ENCODE data around the gene COX6B2.

COX6B2 gene

DNA sequence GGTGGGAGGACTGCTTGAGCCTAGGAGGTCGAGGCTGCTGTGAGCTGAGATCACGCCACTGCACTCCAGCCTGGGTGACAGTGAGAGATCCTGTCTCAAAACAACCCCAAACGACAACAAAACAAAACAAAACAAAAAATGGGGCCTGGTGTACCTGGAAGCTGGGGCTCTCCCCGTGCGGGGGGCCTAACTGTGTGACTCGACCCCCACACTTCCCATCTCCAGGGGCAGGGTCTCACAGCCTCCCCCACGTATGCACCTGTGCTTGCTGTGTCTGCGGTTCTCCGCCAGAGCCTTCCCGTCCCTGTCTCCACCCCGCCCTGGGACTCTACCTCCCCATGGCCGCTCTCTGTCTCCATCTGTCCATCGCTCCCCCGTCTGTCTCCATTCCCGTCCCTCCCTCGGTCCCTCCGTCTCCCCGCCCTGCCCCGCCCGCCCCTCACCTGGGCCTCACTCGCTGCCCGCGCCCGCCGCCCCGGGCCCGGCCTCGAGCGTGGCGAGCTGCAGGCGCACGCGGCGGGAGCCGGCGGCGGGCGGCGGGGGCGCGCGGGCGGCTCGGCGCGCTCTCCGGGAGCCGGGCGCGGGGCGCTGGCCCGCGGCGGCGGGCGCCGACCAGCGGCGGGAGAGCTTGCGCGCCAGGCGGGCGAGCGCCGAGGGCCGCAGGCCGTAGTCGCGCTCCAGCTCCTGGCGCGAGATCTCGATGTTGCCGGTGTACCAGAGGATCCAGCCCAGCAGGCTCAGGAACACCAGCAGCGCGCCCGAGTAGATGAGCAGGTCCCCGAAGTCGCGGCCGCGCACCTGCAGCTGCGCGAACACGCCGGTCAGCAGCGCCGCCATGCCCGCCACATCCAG is 29.0 kb upstream of the COX6B2 start:
- no peak for DNase-seq

DNA sequence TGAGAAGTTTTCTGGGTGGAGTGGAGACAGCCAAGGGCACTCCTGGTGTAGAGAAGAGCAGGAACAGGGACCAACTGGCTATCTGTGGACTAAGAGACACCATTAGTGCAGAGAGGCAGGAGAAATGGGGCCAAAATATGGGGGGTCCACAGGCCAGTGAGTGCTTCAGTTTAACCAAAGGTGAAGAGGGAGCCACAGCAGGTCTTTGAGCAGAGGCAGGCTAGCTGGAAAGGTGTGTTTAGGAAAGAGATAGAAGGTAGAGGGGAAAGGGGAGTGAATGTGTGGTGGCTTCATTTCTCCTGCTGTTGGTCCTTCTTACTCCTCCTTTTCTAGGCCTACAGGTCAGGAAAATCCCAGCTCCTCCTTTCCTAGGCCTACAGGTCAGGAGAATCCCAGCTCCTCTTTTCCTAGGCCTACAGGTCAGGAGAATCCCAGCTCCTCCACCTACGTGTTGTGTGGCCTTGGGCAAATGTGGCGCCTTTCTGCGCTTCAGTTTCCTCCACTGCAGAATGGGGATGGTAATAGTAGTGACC is 28.1 kb upstream of the COX6B2 start:
- DNase-seq, result no peak

DNA sequence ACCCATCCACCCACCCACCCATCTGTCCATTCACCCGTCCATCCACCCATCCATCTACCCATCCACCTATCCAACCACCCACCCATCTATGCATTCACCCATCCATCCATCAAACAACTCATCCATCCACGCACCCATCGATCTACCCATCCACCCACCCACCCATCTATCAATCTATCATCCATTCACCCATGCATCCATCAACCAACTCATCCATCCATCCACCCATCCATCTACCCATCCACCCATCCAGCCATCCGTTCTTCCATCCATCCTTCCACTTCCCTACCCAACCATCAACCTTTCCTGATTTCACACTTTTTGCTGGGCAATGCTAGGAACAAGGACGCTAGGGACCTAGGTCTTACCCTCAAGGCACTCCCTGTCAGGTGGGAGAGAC is 27.5 kb upstream of the COX6B2 start:
- no peak for DNase-seq

DNA sequence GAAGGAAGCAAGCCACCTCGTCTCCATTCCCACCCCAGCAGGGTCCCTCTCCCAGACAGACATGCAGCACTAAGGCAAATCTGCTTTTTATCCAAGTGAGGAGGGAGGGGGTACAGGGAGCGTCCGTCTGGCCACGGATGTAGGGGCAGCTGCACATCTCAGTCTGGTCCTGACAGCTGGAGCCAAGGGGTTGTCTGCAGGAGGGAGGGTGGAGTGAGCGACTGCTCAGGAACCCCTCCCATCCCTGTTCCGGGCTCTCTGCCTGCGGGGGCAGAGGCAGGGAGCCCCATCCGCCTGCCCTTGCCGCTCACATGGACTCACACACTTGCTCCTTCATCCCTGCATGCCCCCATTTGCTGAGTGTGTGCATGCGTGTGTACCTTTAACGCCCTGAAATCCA is 24.7 kb upstream of the COX6B2 start:
- no peak for DNase-seq

DNA sequence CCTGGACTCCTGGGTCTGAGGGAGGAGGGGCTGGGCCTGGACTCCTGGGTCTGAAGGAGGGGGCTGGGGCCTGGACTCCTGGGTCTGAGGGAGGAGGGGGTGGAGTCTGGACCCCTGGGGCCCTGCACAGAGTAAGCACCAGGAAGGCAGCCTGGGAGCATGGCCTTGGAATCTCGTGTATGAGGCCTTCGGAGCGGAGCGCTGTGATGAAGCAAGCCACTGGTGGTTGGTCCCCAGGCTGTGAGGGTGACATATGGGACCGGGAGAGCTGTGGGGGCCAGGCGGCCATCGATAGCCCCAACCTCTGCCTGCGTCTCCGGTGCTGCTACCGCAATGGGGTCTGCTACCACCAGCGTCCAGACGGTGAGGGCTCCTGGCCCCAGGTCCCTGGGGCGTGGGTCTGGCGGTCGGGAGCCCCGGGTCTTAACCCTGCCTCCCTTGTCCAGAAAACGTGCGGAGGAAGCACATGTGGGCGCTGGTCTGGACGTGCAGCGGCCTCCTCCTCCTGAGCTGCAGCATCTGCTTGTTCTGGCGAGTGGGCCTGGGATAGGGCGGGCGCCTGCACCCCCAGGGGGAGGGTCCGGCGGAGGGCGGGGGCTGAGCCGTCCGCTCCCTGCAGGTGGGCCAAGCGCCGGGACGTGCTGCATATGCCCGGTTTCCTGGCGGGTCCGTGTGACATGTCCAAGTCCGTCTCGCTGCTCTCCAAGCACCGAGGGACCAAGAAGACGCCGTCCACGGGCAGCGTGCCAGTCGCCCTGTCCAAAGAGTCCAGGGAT is 23.0 kb upstream of the COX6B2 start:
- no peak for DNase-seq

DNA sequence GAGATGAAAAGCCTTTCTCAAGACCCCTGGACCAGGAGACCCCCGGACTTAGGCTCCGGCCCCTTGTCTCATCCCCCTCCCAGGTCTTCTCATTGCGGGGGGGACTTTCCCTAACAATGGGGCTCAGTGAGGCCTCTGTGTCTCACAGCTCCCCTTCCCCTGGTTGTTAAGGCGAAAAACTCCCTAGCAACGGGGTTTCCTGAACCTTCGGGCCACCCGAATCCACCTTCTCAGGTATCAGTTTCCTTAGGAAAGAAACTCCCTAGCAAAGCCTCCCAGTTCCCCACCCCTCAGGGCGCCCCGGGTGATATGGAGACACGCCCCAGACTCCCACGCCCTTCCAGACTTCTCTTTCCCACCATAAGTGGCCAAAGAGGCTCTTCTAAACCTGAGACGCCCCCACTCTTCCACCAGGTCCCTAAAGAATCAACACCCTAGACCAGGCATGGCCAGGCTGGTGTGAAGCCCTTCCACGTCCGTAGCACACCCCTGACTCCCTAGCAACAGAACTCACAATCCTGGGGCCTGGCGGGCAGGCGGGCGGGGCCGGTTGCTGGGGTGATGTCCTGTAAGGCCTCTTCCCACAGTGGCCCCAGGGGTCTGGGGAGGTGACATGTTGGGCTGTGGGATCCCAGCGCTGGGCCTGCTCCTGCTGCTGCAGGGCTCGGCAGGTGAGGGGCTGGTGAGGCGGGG is 21.9 kb upstream of the COX6B2 start, which contains the start of gene TMEM190:
TMEM190 (plus strand) TSS at position 586 of the 693 bp plus-strand sequence; CDS start at position 614, 28 bp downstream.
- DNase-seq, result no peak

DNA sequence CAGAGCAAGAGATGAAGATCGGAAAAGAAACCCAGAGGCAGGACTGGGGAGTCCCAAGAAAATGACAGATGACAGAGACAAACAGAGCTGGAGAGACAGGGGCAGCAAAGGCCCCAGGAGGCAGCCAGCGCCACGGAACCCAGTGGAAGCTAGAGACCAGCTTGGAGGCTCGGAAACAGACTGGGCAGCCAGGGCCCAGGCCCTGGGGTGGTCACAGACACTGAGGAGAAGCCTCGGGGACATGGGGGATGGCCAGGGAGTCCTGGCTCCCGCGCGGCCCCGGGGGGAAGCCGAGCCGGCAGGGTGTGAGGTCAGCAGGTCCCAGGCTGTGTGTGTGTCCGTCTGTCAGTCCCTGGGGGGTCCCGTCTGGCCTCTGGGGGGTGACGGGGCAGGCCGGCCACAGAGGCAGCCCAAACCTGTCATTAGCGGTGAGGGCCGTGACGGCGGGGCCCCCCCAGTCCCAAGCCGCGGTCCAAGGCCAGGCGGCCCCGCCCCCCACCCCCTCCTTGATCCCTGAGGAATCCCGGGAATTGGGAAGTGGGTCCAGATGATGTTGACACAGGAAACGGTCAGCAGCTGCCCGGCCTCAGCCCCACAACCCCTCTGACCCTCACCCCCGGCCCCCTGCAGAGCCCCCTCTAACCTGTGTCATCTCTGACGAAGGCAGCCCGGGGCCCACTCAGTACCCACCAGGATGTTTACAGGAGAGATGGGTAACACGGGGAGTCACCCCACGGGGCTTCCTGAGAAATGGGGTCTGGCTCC is 19.7 kb upstream of the COX6B2 start:
- no peak for DNase-seq

DNA sequence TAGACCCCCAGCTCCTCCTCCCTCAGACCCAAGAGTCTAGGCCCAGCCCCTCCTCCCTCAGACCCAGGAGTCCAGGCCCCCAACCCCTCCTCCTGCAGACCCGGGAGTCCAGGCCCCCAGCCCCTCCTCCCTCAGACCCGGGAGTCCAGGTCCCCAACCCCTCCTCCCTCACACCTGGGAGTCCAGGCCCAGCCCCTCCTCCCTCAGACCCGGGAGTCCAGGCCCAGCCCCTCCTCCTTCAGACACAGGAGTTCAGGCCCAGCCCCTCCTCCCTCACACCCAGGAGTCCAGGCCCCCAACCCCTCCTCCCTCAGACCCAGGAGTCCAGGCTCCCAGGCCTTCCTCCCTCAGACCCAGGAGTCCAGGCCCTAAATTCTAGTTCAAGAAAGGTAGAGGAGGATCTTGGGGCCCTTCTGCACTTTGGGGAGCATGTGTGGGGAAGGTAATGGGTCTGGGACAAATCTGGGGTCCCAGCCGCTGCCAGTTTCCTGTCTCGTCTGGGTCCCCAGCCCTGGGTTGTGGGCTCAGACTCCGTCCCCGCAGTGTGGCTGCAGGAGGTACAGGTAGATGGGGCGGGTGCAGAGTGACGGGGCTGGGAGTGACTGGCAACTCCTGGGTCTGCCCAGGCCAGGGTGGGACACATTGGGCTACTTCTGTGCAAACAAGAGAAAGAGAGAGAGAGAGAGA is 18.9 kb upstream of the COX6B2 start:
- no peak for DNase-seq

DNA sequence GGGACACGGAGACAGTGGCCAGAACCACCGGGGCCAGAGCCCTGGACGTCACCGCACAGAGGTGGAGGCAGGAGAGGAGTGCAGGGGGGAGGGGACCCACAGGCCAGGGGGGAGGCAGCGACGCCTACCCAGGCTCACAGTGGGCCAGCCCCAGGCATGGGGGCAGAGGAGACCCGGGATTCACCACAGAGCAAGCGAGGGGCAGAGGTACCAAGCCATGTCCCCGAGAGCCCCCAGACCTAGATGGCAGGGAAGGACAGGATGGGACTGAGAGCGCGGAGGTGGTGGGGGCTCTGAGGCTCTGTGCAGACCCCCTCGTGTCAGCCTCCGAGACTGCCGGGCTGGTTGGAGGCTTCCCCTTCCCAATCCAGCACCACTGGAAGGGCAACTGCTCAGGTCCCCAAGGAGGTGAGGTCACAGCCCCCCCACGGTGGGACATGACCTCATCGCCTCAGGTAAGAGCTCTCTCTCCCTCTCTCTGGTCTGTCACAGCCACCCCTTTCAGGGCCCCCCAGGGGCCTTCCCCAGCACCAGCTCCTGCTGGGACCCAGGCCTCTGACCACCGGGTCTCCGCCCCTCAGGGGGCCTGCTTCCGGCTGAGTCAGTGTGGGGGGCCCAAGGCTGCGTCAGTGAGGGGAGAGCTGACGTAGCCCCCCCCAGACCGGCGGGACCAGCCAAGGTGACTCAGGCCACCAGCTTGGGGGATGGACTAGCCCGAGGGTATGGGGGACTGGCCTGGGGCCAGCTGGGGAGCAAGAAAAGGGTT is 18.0 kb upstream of the COX6B2 start:
- no peak for DNase-seq

DNA sequence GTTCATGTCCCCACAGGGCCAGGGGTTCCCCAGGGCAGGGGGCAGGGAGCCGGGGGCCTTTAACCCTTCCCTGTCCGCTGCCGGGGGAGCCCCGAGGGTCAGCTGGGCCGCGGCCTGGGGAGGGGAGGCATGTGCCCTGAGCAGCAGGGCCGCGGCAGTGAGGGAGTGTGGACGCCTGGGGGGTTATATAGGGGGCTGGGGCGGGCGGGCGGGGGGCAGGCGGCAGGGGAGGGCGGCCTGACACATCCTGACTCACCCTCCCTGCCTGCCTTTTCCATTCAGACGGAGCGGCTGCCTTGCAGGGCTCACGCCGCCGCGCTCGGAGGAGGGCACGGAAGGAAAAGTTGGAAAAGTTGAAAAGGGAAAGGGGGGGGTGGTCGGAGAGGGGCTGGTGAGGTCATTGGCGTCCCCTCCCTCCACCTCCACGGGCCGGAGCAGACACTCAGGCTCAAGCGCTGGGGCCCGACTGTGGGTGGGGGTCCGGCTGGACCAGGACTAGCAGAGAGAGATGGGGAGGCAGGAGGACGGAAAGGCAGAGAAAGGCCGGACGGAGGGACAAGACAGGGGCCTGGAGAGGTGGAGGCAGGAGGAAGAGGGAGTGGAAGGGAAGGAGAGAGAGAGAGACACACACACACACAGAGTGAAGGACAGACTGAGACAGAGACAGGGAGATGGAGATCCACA is 15.9 kb upstream of the COX6B2 start, which contains the start of gene IL11:
IL11 (minus strand) TSS at position 159 of the 684 bp plus-strand sequence; CDS start at position 6, 153 bp downstream.
- no peak for DNase-seq

DNA sequence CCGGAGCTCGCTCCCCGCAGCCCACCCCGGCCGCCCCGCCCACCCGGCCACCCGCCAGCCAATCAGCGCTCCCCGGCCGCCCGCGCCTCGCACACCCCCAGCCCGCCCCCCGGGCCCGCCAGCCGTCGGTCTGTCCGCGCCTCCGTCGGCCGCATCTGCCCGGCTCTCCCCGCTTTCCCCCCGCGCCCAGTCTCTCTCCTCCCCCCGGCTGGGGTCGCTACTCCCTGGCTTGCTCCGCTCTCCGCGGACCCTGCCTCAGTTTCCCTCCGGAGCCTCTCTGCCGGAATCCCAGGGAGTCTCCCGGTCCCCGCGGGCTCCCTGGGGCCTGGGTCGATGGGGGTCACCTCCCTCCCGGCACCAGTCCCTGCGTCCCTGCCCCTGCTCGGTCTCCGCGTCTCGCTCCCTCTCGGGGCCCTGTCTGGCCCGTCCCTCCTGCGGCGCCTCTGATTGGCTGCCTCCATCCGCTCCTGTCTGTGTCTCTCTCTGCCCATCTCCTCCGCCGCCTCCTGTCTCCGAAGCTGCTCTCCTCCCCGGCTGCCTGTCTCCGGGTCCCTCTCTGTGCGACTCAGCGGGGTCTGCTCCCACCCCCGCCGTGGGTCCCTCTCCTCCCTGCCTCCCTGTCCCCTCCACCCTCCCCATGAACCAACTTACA is 15.3 kb upstream of the COX6B2 start:
- DNase-seq, result no peak

DNA sequence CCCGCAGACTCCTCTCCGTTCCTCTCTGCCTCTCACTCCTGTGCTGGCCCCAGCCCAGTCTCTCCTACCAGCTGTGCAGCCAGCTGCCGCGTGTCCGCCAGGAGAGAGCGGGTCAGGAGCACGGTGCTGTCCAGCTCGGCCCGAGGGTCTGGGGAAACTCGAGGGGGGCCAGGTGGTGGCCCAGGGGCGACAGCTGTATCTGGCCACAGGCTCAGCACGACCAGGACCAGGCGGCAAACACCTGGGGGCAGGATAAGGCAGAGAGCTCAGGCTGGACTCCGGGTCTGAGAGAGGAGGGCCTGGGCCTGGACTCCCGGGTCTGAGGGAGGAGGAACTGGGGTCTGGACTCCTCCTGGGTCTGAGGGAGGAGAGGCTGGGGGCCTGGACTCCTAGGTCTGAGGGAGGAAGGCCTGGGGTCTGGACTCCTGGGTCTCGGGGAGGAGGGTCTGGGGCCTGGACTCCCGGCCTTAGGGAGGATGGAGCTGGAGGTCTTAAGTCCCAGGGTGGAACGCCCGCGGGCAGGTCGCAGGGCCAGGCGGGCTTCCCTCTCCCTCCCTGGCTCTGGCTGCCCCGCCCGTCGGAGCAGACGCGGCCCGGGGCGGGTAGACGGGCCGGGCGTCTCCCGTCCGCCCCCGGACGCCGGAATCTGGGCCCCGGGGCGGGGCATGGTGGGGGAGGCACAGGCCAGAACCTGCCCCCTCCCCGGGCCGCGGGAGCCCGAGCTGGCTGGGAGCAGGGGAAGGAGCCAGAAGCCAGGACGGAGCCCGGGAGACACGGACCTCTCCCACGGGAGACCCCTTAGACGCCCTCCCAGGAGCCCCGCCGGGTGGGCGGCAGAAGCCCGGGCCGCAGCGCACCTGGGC is 14.4 kb upstream of the COX6B2 start:
- no peak for DNase-seq

DNA sequence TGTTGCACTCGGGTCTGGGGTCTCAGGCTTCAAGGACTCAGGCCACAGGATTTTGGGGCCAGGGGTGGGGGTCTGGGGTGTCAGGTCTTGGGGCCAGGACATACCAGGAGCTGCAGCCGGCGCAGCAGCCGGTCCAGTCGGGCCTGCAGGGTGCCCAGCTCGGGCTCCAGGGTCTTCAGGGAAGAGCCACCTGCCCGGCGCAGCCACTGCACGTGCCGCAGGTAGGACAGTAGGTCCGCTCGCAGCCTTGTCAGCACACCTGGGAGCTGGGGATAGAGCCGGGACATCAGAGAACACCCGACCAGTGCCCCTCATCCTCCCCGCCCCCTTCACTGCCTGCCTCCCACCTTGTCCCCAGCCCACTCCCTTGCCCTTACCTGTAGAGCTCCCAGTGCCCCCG is 13.6 kb upstream of the COX6B2 start:
- no peak for DNase-seq

DNA sequence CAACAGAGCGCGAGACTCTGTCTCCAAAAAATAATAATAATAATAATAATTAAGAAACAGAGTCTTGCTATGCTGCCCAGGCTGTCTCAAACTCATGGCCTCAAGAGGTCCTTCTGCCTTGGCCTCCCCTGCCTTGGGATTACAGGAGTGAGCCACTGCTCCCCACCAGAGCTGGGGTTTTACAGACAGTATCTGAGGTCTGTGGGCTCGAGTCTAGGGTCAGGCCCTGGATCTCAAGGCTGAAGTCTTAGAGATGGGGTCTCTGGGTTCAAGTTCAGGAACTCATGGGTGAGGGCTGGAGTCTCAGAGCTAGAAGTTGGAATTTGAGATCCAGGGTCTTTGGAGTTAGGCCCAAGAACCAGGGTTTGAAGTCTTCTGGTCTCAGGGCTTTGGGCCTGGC is 12.3 kb upstream of the COX6B2 start:
- no peak for DNase-seq

DNA sequence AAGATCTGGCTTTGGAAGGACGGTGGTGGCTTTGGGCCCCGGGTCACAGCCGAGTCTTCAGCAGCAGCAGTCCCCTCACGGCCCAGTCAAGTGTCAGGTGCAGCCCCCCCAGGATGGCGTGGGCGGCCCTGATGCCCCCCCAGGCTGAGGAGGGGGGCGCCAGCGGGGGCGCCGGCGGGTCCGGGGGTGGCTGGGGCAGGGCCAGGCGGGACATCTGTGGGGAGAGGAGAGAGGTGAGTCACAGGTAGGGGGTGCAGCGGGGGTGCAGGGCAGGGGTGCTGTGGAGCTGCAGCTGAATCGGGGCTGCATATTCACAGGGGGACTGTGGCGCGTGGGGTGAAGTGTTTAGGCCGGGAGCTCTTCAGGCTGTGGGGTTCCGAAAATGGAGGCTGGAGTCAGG is 11.4 kb upstream of the COX6B2 start:
- no peak for DNase-seq

DNA sequence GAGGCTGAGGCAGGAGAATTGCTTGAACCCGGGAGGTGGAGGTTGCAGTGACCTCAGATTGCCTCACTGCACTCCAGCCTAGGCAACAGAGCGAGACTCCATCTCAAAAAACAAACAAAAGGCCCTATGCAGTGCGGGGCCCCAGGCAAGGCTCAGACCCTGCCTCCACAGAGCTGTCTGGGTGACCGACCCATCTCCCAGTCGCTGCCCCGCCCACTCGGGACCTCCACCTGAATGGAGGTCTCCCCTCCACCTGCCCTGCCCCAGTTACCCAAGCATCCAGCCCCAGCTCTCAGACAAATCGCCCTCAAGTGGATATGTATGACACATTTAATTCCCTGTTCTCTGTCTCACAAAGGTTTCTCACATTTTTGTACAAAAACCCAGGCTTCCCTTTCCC is 10.7 kb upstream of the COX6B2 start:
- no peak for DNase-seq

DNA sequence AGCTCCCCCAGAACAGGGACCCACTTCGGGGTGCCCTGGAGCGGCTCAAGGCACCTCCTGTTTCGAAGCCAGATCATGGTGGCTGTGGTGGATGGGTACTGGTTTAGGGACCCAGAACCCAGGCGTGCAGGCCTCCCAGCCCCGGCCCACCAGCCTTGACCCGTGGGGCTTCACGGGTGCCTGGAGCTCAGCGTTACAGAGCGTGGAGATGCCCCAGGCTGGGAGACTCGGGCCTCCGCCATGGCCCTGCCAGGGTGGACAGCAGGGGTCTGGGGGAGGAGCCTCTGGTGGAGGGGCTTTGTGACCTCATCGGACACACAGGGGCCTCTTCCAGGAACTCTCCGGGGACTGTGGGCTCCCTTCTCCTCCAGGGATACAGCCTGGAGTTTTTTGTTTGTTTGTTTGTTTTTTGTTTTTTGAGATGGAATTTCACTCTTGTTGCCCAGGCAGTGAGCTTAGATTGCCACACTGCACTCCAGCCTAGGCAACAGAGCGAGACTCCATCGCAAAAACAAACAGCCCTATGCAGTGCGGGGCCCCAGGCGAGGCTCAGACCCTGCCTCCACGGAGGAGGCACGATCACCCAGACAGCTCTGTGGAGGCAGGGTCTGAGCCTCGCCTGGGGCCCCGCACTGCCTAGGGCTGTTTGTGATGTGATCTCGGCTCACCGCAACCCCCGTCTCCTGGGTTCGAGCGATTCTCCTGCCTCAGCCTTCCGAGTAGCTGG is 8.6 kb upstream of the COX6B2 start, which contains the start of gene GARIN5B:
GARIN5B (minus strand) TSS at position 271 of the 727 bp plus-strand sequence; CDS start at position 77, 194 bp downstream.
- no peak for DNase-seq
